Hypothalamus (tissue), 51 donors: ENCODE measurements around the gene CD8B.

Experiments used
- DNase-seq, 51 donors: peaks; one replicate each; lab custom pipeline; 2025; lab: John Stamatoyannopoulos, UW

The CD8B gene

GRCh38 chr2:86806059-86806857 is 55.4 kb downstream of the CD8B start:
- no peak for DNase-seq

DNA sequence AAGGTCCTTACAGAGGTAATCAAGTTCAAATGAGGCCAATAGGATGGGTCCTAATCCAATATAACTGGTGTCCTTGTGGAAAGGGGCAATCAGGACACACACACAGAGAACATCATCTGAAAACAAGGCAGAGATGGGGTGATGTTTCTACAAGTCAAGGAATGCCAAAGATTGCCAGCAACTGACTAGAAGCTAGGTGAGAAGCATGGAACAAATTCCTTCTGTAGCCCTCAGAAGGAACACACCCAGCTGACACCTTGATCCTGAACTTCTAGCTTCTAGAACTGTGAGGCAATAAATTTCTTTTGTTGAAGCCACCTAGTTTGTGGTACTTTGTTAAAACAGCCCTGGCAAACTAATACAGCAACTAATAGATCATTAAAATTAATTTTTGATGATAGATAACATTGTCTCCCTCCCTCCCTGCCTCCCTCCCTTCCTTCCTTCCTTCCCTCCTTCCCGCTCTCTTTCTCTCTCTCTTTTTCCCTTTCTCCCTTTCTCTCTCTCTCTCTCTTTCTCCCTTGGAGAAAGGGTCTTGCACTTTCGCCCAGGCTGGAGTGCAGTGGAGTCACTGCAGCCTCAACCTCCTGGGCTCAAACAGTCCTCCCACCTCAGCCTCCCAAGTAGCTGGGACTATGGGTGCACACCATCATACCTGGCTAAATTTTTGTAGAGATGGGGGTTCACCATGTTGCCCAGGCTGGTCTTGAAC is 60.7 kb downstream of the CD8B start:
- DNase-seq: no peak

GRCh38 chr2:86794861-86795260 is 66.8 kb downstream of the CD8B start:
- DNase-seq: no peak

- no peak for DNase-seq
Observed at GRCh38 chr2:86793752-86794151, 67.9 kb downstream of the CD8B start.

GRCh38 chr2:86791573-86791972 is 70.1 kb downstream of the CD8B start:
- no peak for DNase-seq

GRCh38 chr2:86790676-86791572 is 70.8 kb downstream of the CD8B start, which contains the start of gene CD8A:
Gene CD8A (minus strand): TSS chr2:86790913. CDS start chr2:86790825, 88 bp downstream.
- no peak for DNase-seq

DNA sequence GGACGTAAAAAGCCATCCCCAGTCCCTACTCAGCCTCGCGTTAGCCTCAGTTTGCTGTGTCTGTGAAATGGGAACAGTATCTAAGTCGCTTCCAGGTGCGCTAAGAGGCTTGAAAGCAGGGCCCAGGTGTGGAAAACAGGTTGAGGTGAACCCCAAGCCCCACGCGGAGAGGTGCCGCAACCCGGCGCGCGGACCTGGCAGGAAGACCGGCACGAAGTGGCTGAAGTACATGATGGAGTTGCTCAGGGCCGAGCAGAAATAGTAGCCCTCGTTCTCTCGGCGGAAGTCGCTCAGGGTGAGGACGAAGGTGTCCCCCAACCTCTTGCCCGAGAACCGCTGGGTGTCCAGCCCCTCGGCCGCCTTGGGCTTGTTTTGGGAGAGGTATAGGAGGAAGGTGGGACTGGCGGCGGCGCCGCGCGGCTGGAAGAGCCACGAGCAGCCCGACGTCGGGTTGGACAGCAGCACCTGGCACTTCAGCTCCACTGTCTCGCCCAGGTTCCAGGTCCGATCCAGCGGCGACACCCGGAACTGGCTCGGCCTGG is 71.5 kb downstream of the CD8B start:
- no peak for DNase-seq

- DNase-seq: no peak
Observed at GRCh38 chr2:86789687-86790133, 72.0 kb downstream of the CD8B start.

DNA sequence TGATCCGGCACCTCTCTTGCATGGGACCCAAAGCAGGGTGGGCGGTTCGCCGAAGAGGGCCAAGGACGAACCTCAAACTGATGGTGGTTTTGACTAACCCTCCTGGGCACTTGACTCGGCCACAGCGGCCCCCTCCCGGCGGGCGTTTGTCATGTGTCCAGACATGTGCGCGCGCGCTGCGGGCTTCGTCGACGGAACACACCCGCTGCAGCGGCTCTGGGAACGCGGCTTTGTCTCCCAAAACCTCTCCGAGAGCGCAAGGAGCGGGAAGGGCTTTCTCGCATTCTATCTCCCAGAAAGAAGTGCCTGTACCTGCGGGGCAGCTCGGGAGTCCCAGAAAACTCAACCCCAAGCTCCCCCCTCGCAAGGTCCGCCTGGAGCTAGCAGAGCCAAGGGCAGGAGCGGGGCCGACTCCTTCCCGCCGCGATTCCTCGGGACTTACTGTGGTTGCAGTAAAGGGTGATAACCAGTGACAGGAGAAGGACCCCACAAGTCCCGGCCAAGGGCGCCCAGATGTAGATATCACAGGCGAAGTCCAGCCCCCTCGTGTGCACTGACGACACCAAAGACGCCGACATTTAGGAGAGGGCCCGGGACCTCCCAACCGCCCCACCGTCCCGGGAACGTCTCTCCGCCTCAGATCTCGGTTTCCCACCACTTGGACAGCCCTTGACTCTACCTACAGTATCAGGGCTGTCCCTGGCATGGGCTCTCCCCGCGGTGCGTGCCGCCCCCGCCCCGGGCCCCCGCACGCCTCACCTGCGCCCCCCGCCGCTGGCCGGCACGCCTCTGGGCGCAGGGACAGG is 72.6 kb downstream of the CD8B start:
- peak in 1 of 51 donors; percentile 28 for DNase-seq

- DNase-seq: peak in 11 of 51 donors; percentile 9 to 50 (median 25)
Observed at GRCh38 chr2:86788165-86788564, 73.5 kb downstream of the CD8B start.

DNA sequence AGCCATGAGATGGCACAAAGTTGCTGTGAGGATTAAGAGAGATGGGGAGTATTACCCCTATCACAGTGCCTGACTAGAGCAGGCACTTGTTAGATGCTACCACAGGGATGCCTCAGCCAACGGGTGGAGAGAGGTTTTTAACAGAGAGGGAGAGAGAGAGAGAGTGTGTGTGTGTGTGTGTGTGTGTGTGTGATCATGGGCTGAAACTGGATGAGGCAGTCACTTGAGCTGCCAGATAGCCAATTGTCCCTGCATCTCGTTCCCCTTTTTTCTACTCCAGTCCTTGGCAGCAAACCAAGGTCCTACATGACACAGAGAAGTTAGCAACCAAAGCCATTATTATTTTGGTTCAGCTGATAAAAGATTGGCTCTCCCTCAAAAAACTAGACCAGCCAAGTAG is 74.0 kb downstream of the CD8B start:
- DNase-seq: peak in 5 of 51 donors; percentile 8 to 12 (median 9)

- DNase-seq: no peak
Observed at GRCh38 chr2:86786001-86786536, 75.6 kb downstream of the CD8B start.

DNA sequence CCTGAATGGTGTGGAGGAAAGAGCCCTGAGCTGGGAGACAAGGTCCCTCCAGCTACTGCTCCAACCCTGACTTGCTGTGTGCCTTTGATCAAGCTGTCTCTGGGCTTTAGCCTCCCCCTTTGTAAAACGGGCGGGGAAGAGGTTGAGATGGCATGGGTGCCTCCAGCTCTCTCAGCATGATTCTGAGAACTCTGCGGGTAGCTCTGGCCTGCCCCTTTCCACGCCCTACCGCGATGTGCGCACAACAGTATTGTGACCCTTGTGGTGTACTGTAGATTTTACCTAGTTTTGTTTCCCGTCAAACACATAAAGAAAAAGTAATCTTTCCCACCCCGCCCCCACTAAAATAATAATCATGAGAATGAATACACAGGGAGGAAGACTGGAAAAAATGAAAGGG is 76.2 kb downstream of the CD8B start:
- DNase-seq: no peak

DNA sequence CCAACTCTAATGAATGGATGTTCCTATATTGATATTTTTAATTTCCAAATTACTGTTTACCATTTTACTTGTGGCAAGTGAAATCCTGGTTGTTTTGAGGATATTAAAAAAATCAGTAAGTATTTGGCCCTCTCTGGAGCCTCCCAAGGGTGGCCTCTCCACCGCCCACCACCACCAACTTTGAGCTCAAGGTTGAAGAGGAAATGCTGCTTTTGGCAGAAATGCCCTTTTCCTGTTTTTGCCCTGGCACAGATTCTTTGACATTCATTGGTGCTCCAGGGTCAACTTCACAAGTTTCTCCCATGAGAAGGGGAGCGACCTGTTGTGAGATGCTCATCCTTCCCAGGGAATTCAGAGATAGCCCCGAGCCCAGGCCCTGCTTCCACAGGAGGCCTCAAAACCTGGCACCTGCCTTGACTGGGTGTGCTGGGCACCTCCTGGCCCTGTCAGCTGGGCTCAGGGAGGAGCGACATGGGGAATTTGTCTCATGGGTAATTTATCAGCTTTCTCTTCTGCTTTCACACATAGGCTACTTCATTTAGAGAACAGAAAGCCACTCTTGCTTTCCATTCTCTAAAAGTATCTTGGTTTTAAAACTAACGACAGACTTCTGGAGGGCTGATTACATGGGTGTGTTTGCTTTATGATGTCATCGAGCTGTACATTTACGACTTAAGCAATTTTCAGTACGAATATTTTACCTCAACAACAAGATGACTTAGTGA is 77.9 kb downstream of the CD8B start:
- DNase-seq: no peak

DNA sequence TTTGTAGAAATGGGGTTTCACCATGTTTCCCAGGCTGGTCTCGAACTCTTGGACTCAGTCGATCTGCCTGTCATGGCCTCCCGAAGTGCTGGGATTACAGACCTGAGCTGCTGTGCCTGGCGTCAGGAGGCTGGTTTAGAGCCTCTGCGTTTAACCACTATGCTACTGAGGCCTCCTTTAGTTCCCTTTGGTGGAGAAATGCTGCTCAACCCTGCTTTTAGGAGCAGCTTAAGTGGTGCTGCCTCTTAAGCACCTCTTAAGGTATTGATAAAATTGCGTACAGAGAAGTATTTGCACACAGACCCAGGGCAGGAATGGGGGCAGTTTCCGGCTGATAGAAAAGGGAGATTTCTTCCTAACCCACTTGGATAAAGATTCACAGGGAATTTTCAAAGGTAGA is 78.9 kb downstream of the CD8B start:
- no peak for DNase-seq

- DNase-seq: no peak
Observed at GRCh38 chr2:86781363-86781762, 80.3 kb downstream of the CD8B start.

DNA sequence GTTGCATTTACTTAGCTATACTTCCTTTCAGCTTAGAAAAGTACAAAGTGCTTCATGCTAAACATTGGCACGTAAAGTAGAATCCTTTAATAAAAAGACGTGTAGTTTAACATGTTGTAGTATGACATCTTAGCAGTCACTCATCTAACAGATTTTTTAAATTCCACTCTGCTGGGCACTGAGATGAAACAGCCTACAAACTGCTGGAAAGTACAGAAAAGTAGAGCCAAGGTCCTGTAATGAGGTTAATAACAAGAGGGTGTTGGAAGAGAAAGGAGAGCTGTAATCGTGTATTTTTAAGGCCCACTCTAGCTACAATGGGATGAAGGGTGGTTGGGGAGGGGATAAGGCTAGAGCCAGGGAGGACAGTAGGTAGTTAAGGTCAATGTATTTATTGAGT is 81.7 kb downstream of the CD8B start:
- DNase-seq: no peak

- no peak for DNase-seq
Observed at GRCh38 chr2:86778957-86779356, 82.7 kb downstream of the CD8B start.

- no peak for DNase-seq
Observed at GRCh38 chr2:86776532-86776931, 85.2 kb downstream of the CD8B start.
